ENCODE data around the gene CD151. TPM values are rescaled to one million over a fixed set of nuclear protein-coding genes. Genes with fewer than 3 reads are reported as not detected.

CD151 gene
- total RNA-seq, 1 experiment from 2014 or later: 115 TPM

- TF ChIP-seq HMGXB4 (CRISPR knock-in tag; IDR thresholded peaks at IDR 0.05) (no peak), ESRRA (CRISPR knock-in tag; IDR thresholded peaks at IDR 0.05; ENCODE audit: borderline replicate concordance) (no peak), SP1 (CRISPR knock-in tag; conservative IDR thresholded peaks at IDR 0.05) (no peak), ZNF671 (CRISPR knock-in tag; IDR thresholded peaks at IDR 0.05) (no peak), SMAD3 (CRISPR knock-in tag; IDR thresholded peaks at IDR 0.05; ENCODE audit: borderline replicate concordance) (no peak), NFYB (CRISPR knock-in tag; conservative IDR thresholded peaks at IDR 0.05; ENCODE audit: low read depth) (no peak), ERG (CRISPR knock-in tag; IDR thresholded peaks at IDR 0.05) (no peak), ATF2 (CRISPR knock-in tag; IDR thresholded peaks at IDR 0.05; ENCODE audit: borderline replicate concordance, low read depth) (no peak), CREM (CRISPR knock-in tag; IDR thresholded peaks at IDR 0.05) (no peak), ZNF138 (CRISPR knock-in tag; conservative IDR thresholded peaks at IDR 0.05) (no peak), MXD4 (CRISPR knock-in tag; IDR thresholded peaks at IDR 0.05; ENCODE audit: borderline replicate concordance) (no peak), JAZF1 (CRISPR knock-in tag; IDR thresholded peaks at IDR 0.05) (no peak), NR1H2 (CRISPR knock-in tag; IDR thresholded peaks at IDR 0.05) (no peak), STAT6 (CRISPR knock-in tag; conservative IDR thresholded peaks at IDR 0.05; ENCODE audit: low read depth) (no peak), ZBTB21 (CRISPR knock-in tag; IDR thresholded peaks at IDR 0.05; ENCODE audit: borderline replicate concordance) (no peak), TEAD1 (CRISPR knock-in tag; IDR thresholded peaks at IDR 0.05) (no peak)
- TF ChIP-seq, protein P1, sequence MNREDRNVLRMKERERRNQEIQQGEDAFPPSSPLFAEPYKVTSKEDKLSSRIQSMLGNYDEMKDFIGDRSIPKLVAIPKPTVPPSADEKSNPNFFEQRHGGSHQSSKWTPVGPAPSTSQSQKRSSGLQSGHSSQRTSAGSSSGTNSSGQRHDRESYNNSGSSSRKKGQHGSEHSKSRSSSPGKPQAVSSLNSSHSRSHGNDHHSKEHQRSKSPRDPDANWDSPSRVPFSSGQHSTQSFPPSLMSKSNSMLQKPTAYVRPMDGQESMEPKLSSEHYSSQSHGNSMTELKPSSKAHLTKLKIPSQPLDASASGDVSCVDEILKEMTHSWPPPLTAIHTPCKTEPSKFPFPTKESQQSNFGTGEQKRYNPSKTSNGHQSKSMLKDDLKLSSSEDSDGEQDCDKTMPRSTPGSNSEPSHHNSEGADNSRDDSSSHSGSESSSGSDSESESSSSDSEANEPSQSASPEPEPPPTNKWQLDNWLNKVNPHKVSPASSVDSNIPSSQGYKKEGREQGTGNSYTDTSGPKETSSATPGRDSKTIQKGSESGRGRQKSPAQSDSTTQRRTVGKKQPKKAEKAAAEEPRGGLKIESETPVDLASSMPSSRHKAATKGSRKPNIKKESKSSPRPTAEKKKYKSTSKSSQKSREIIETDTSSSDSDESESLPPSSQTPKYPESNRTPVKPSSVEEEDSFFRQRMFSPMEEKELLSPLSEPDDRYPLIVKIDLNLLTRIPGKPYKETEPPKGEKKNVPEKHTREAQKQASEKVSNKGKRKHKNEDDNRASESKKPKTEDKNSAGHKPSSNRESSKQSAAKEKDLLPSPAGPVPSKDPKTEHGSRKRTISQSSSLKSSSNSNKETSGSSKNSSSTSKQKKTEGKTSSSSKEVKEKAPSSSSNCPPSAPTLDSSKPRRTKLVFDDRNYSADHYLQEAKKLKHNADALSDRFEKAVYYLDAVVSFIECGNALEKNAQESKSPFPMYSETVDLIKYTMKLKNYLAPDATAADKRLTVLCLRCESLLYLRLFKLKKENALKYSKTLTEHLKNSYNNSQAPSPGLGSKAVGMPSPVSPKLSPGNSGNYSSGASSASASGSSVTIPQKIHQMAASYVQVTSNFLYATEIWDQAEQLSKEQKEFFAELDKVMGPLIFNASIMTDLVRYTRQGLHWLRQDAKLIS (CRISPR knock-in tag; IDR thresholded peaks at IDR 0.05; ENCODE audit: borderline replicate concordance): no peak
- TF ChIP-seq, protein P2, sequence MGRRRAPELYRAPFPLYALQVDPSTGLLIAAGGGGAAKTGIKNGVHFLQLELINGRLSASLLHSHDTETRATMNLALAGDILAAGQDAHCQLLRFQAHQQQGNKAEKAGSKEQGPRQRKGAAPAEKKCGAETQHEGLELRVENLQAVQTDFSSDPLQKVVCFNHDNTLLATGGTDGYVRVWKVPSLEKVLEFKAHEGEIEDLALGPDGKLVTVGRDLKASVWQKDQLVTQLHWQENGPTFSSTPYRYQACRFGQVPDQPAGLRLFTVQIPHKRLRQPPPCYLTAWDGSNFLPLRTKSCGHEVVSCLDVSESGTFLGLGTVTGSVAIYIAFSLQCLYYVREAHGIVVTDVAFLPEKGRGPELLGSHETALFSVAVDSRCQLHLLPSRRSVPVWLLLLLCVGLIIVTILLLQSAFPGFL (CRISPR knock-in tag; IDR thresholded peaks at IDR 0.05; ENCODE audit: borderline replicate concordance): no peak
- TF ChIP-seq, protein P3, sequence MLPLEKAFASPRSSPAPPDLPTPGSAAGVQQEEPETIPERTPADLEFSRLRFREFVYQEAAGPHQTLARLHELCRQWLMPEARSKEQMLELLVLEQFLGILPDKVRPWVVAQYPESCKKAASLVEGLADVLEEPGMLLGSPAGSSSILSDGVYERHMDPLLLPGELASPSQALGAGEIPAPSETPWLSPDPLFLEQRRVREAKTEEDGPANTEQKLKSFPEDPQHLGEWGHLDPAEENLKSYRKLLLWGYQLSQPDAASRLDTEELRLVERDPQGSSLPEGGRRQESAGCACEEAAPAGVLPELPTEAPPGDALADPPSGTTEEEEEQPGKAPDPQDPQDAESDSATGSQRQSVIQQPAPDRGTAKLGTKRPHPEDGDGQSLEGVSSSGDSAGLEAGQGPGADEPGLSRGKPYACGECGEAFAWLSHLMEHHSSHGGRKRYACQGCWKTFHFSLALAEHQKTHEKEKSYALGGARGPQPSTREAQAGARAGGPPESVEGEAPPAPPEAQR (CRISPR knock-in tag; IDR thresholded peaks at IDR 0.05): no peak
- TF ChIP-seq, protein P4, sequence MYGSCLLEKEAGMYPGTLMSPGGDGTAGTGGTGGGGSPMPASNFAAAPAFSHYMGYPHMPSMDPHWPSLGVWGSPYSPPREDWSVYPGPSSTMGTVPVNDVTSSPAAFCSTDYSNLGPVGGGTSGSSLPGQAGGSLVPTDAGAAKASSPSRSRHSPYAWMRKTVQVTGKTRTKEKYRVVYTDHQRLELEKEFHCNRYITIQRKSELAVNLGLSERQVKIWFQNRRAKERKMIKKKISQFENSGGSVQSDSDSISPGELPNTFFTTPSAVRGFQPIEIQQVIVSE (CRISPR knock-in tag; IDR thresholded peaks at IDR 0.05; ENCODE audit: borderline replicate concordance): no peak
- Mint-ChIP-seq H3K9me3 (no peaks in the 10 kb centered on the region), H3K27me3 (ENCODE audit: low read depth) (peaks cover 18% of the 10 kb centered on the region), H3K4me1 (peaks cover 26% of the 10 kb centered on the region), H3K4me3 (peak overlapping the region; percentile 73), H3K27ac (no peak overlapping the region), H3K36me3 (peaks cover 9% of the 10 kb centered on the region)
- DNase-seq (ENCODE audit: low spot score) (no peak), ATAC-seq (no peak)
- POLR2A ChIA-PET: interaction anchor here (0.7 to 2.3 kb wide), 3 partner anchors 8 to 25 kb away, joined by 3 to 6 read pairs (median 4); partner anchors contain the start of genes POLR2L, RPLP2 and TSPAN4
- CTCF ChIA-PET: interaction anchor here (1.0 to 7.7 kb wide), 5 partner anchors 8 to 88 kb away, joined by 3 to 82 read pairs (median 3); partner anchors contain the start of genes POLR2L and TSPAN4
Observed at GRCh38 chr11:834371-835316, 1.9 kb downstream of the CD151 start.

Measured in WTC11 (cell line).